HEK293 (cell line): ENCODE data around the gene GPATCH4.

ENCODE experiments used
- CTCF ChIA-PET: fragments of 350-600 bp; formaldehyde crosslinking; extraction: SDS; loops from one replicate; lab custom pipeline; 2021; ENCODE audit warnings: antibody characterized with exemption; lab: Yijun Ruan, JAX
- POLR2A ChIA-PET: fragments of 300-600 bp; formaldehyde crosslinking; extraction: SDS; loops from one replicate; lab custom pipeline; 2020; ENCODE audit warnings: antibody characterized with exemption, inconsistent platforms; lab: Yijun Ruan, JAX
- H3K27ac ChIP-seq: fragments of 200-500 bp; sonication (Bioruptor generic); 2 replicates; pipeline ENCODE4 v1.5.1; 2014; ENCODE audit warnings: low read depth, low read length, control low read depth, inconsistent platforms; ENCODE audit errors: extremely low read depth
- H3K36me3 ChIP-seq, 2 experiments: fragments of 200-500 bp in 1 of 2; sonication (Bioruptor generic) in 1 of 2; 1 replicate in 1 of 2; 2 replicates in 1 of 2; pipeline ENCODE4 v1.5.1; 2014 to 2017; ENCODE audit warnings: inconsistent platforms in 2 of 2, low read length in 2 of 2; ENCODE audit not compliant: control insufficient read depth in 2 of 2, insufficient read depth in 1 of 2
- H3K4me1 ChIP-seq: fragments of 200-500 bp; sonication (Bioruptor generic); 2 replicates; pipeline ENCODE4 v1.5.1; 2014; ENCODE audit warnings: mild to moderate bottlenecking, low read length, inconsistent platforms; ENCODE audit not compliant: control insufficient read depth, insufficient read depth
- H3K4me3 ChIP-seq: 2 replicates; pipeline ENCODE4 v1.5.1; 2011; ENCODE audit warnings: low read depth, mild to moderate bottlenecking, control low read depth, low read length, moderate library complexity
- H3K9me3 ChIP-seq: fragments of 200-500 bp; sonication (Bioruptor generic); 2 replicates; pipeline ENCODE4 v1.5.1; 2014; ENCODE audit warnings: low read depth, low read length, inconsistent platforms; ENCODE audit not compliant: control insufficient read depth, insufficient read depth
- ATF2 ChIP-seq: fragments of 450-650 bp; formaldehyde crosslinking; IDR thresholded peaks from 2 replicates; pipeline ENCODE4 v1.5.1; 2016; ENCODE audit warnings: missing biosample characterization, missing genetic modification characterization, low read depth
- BCL11B ChIP-seq: fragments of 450-650 bp; formaldehyde crosslinking; IDR thresholded peaks from 2 replicates; pipeline ENCODE4 v1.5.1; 2016; ENCODE audit warnings: low read depth, missing biosample characterization, missing genetic modification characterization
- FEZF1 ChIP-seq: fragments of 450-650 bp; formaldehyde crosslinking; IDR thresholded peaks from 2 replicates; pipeline ENCODE4 v1.5.1; 2016; ENCODE audit warnings: missing biosample characterization, missing genetic modification characterization
- GLI2 ChIP-seq: fragments of 450-650 bp; formaldehyde crosslinking; IDR thresholded peaks from 2 replicates; pipeline ENCODE4; 2017; ENCODE audit warnings: missing biosample characterization, missing genetic modification characterization, low read depth, borderline replicate concordance
- GLIS1 ChIP-seq: fragments of 450-650 bp; formaldehyde crosslinking; IDR thresholded peaks from 2 replicates; pipeline ENCODE4 v1.5.1; 2016; ENCODE audit warnings: missing biosample characterization, missing genetic modification characterization
- KLF1 ChIP-seq: fragments of 450-650 bp; formaldehyde crosslinking; IDR thresholded peaks from 2 replicates; pipeline ENCODE4 v1.5.1; 2016; ENCODE audit warnings: missing biosample characterization, missing genetic modification characterization
- ZBTB10 ChIP-seq: fragments of 450-650 bp; formaldehyde crosslinking; IDR thresholded peaks from 2 replicates; pipeline ENCODE4 v1.5.1; 2016; ENCODE audit warnings: missing biosample characterization, missing genetic modification characterization
- ZBTB21 ChIP-seq: fragments of 450-650 bp; formaldehyde crosslinking; IDR thresholded peaks from 2 replicates; pipeline ENCODE4 v1.5.1; 2017; ENCODE audit warnings: missing biosample characterization, missing genetic modification characterization
- ZBTB48 ChIP-seq: fragments of 450-650 bp; formaldehyde crosslinking; IDR thresholded peaks from 2 replicates; pipeline ENCODE4 v1.5.1; 2016; ENCODE audit warnings: missing biosample characterization, missing genetic modification characterization
- ZNF132 ChIP-seq: fragments of 450-650 bp; formaldehyde crosslinking; IDR thresholded peaks from 2 replicates; pipeline ENCODE4 v1.5.1; 2017; ENCODE audit warnings: missing biosample characterization, missing genetic modification characterization, borderline replicate concordance
- ZNF16 ChIP-seq: fragments of 450-650 bp; formaldehyde crosslinking; IDR thresholded peaks from 2 replicates; pipeline ENCODE4 v1.5.1; 2016; ENCODE audit warnings: low read depth, missing biosample characterization, missing genetic modification characterization
- ZNF169 ChIP-seq: fragments of 450-650 bp; formaldehyde crosslinking; IDR thresholded peaks from 2 replicates; pipeline ENCODE4 v1.5.1; 2016; ENCODE audit warnings: missing biosample characterization, missing genetic modification characterization
- ZNF2 ChIP-seq: fragments of 450-650 bp; formaldehyde crosslinking; IDR thresholded peaks from 2 replicates; pipeline ENCODE4 v1.5.1; 2016; ENCODE audit warnings: missing biosample characterization, missing genetic modification characterization
- ZNF214 ChIP-seq: fragments of 450-650 bp; formaldehyde crosslinking; IDR thresholded peaks from 2 replicates; pipeline ENCODE4 v1.5.1; 2017; ENCODE audit warnings: missing biosample characterization, mild to moderate bottlenecking, missing genetic modification characterization, borderline replicate concordance
- ZNF221 ChIP-seq: fragments of 450-650 bp; formaldehyde crosslinking; IDR thresholded peaks from 2 replicates; pipeline ENCODE4 v1.5.1; 2017; ENCODE audit warnings: missing biosample characterization, missing genetic modification characterization, borderline replicate concordance
- ZNF274 ChIP-seq, 2 experiments: fragments of 200-500 bp in 1 of 2; fragments of 450-650 bp in 1 of 2; sonication (Bioruptor generic) in 1 of 2; formaldehyde crosslinking in 1 of 2; IDR thresholded peaks; 2 replicates each; pipeline versions ENCODE4 v1.5.1 to v1.6.1; 2014 to 2016; ENCODE audit warnings: borderline replicate concordance in 1 of 2, inconsistent platforms in 1 of 2, low read length in 1 of 2, missing biosample characterization in 1 of 2, missing genetic modification characterization in 1 of 2
- ZNF292 ChIP-seq: fragments of 450-650 bp; formaldehyde crosslinking; IDR thresholded peaks from 2 replicates; pipeline ENCODE4 v1.5.1; 2016; ENCODE audit warnings: low read depth, missing biosample characterization, missing genetic modification characterization, borderline replicate concordance
- ZNF366 ChIP-seq: fragments of 450-650 bp; formaldehyde crosslinking; conservative IDR thresholded peaks from 2 replicates; pipeline ENCODE4 v1.5.1; 2016; ENCODE audit warnings: missing biosample characterization, missing genetic modification characterization
- ZNF544 ChIP-seq: fragments of 450-650 bp; formaldehyde crosslinking; IDR thresholded peaks from 2 replicates; pipeline ENCODE4 v1.5.0; 2017; ENCODE audit warnings: missing biosample characterization, missing genetic modification characterization
- ZNF658 ChIP-seq: fragments of 450-650 bp; formaldehyde crosslinking; IDR thresholded peaks from 2 replicates; pipeline ENCODE4; 2016; ENCODE audit warnings: missing biosample characterization, missing genetic modification characterization
- ZNF707 ChIP-seq: fragments of 450-650 bp; formaldehyde crosslinking; IDR thresholded peaks from 2 replicates; pipeline ENCODE4 v1.5.1; 2016; ENCODE audit warnings: missing biosample characterization, missing genetic modification characterization
- ZNF785 ChIP-seq: fragments of 450-650 bp; formaldehyde crosslinking; IDR thresholded peaks from 2 replicates; pipeline ENCODE4 v1.5.1; 2016; ENCODE audit warnings: missing biosample characterization, missing genetic modification characterization
- TF ChIP-seq, protein P1 (sequence below): fragments of 450-650 bp; formaldehyde crosslinking; IDR thresholded peaks from 2 replicates; pipeline ENCODE4 v1.5.1; 2016; ENCODE audit warnings: missing biosample characterization, missing genetic modification characterization
- TF ChIP-seq, protein P2 (sequence below): fragments of 450-650 bp; formaldehyde crosslinking; IDR thresholded peaks from 2 replicates; pipeline ENCODE4 v1.5.1; 2016; ENCODE audit warnings: missing biosample characterization, missing genetic modification characterization
- TF ChIP-seq, protein P3 (sequence below): sonication (generic); formaldehyde crosslinking; IDR thresholded peaks from 2 replicates; pipeline ENCODE4 v1.8.1; 2022; ENCODE audit warnings: mild to moderate bottlenecking, moderate library complexity, missing genetic modification reagents

The GPATCH4 gene

DNA sequence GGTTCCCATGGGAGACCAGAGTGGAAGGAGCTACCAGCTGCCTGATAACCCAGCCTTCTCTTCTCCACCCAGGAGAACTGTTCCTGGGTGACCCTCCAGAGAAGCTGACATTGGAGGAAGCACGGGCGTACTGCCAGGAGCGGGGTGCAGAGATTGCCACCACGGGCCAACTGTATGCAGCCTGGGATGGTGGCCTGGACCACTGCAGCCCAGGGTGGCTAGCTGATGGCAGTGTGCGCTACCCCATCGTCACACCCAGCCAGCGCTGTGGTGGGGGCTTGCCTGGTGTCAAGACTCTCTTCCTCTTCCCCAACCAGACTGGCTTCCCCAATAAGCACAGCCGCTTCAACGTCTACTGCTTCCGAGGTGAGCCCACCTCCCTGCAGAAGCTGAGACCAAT is 47.2 kb upstream of the GPATCH4 start:
- CTCF ChIA-PET: interaction anchor here (0.6 to 6.3 kb wide), 12 partner anchors 9 to 106 kb away, joined by 3 to 91 read pairs (median 4); partner anchors contain the start of gene HAPLN2
- H3K4me3 ChIP-seq: no peak overlapping the region
- 0 out of 2 replicates have a peak, but pooled peaks have one; percentile 52 for TF ChIP-seq ZNF707 (tag by site-specific recombination)
- TF ChIP-seq ZNF16 (tag by site-specific recombination): no peak
- no peak for TF ChIP-seq ZNF2 (tag by site-specific recombination)
- no peak for TF ChIP-seq ZBTB48
- no peak for TF ChIP-seq KLF1 (tag by site-specific recombination)
- no peaks in the 10 kb centered on the region for H3K36me3 ChIP-seq
- no peaks in the 10 kb centered on the region for H3K9me3 ChIP-seq
- H3K4me1 ChIP-seq: no peaks in the 10 kb centered on the region
- H3K27ac ChIP-seq: no peak overlapping the region
- POLR2A ChIA-PET: interaction anchor here (0.6 to 1.2 kb wide), 3 partner anchors 13 to 28 kb away, joined by 3 to 5 read pairs (median 5); partner anchors contain the start of gene NES

- Histone ChIP-seq H3K4me1 (no peaks in the 10 kb centered on the region), H3K36me3 (no peaks in the 10 kb centered on the region), H3K4me3 (no peak overlapping the region), H3K27ac (no peak overlapping the region), H3K9me3 (no peaks in the 10 kb centered on the region)
- POLR2A ChIA-PET: no interaction called here
- CTCF ChIA-PET: interaction anchor here (1.1 to 6.3 kb wide), 2 partner anchors 22 to 42 kb away, joined by 3 to 91 read pairs; no protein-coding TSS in a partner anchor
- TF ChIP-seq ZBTB21 (no peak), KLF1 (tag by site-specific recombination) (no peak), ZNF658 (tag by site-specific recombination) (no peak), ZNF544 (tag by site-specific recombination) (no peak), ZNF366 (no peak), ZNF221 (tag by site-specific recombination) (no peak), ZNF785 (tag by site-specific recombination) (no peak), ZNF214 (no peak), GLI2 (tag by site-specific recombination) (no peak), FEZF1 (tag by site-specific recombination) (no peak), ZNF292 (tag by site-specific recombination) (no peak), ZNF132 (tag by site-specific recombination) (no peak), ZNF169 (tag by site-specific recombination) (no peak), ATF2 (tag by site-specific recombination) (no peak)
- TF ChIP-seq, protein P1, sequence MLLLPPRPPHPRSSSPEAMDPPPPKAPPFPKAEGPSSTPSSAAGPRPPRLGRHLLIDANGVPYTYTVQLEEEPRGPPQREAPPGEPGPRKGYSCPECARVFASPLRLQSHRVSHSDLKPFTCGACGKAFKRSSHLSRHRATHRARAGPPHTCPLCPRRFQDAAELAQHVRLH (tag by site-specific recombination): no peak
- TF ChIP-seq, protein P2, sequence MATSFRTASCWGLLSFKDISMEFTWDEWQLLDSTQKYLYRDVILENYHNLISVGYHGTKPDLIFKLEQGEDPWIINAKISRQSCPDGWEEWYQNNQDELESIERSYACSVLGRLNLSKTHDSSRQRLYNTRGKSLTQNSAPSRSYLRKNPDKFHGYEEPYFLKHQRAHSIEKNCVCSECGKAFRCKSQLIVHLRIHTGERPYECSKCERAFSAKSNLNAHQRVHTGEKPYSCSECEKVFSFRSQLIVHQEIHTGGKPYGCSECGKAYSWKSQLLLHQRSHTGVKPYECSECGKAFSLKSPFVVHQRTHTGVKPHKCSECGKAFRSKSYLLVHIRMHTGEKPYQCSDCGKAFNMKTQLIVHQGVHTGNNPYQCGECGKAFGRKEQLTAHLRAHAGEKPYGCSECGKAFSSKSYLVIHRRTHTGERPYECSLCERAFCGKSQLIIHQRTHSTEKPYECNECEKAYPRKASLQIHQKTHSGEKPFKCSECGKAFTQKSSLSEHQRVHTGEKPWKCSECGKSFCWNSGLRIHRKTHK: no peak
Observed at GRCh38 chr1:156647351-156647750, 46.1 kb upstream of the GPATCH4 start.

GRCh38 chr1:156646738-156647211 is 45.5 kb upstream of the GPATCH4 start:
- H3K4me3 ChIP-seq: no peak overlapping the region
- H3K27ac ChIP-seq: no peak overlapping the region
- H3K36me3 ChIP-seq: no peaks in the 10 kb centered on the region
- H3K9me3 ChIP-seq: no peaks in the 10 kb centered on the region
- no peaks in the 10 kb centered on the region for H3K4me1 ChIP-seq
- ChIA-PET POLR2A (interaction anchor here (1.6 kb wide), 1 partner anchor 23 kb away, joined by 4 read pairs; no protein-coding TSS in a partner anchor), CTCF (interaction anchor here (0.6 to 1.6 kb wide), 3 partner anchors 19 to 79 kb away, joined by 3 to 12 read pairs (median 4); no protein-coding TSS in a partner anchor)
- TF ChIP-seq BCL11B (tag by site-specific recombination) (no peak), ZNF274 (IDR thresholded peaks at IDR 0.05; ENCODE audit: low read length) (no peak), ZNF274 (tag by site-specific recombination; IDR thresholded peaks at IDR 0.05; ENCODE audit: borderline replicate concordance) (no peak), GLIS1 (tag by site-specific recombination) (no peak), ZNF658 (tag by site-specific recombination) (no peak), ZBTB10 (tag by site-specific recombination) (no peak)
- TF ChIP-seq, protein P3, sequence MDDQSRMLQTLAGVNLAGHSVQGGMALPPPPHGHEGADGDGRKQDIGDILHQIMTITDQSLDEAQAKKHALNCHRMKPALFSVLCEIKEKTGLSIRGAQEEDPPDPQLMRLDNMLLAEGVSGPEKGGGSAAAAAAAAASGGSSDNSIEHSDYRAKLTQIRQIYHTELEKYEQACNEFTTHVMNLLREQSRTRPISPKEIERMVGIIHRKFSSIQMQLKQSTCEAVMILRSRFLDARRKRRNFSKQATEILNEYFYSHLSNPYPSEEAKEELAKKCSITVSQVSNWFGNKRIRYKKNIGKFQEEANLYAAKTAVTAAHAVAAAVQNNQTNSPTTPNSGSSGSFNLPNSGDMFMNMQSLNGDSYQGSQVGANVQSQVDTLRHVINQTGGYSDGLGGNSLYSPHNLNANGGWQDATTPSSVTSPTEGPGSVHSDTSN: no peak
